Activated gamma-delta T cell (primary cell): ENCODE data around the gene SLC25A41.

Experiments
- DNase-seq: peaks from one replicate; lab custom pipeline; 2025; lab: John Stamatoyannopoulos, UW

SLC25A41 gene

GRCh38 chr19:6460099-6460884 lies 26.7 kb upstream of the SLC25A41 start:
- peak; percentile 86 for DNase-seq

- no peak for DNase-seq
These were observed 25.9 kb upstream of the SLC25A41 start, which contains the start of gene SLC25A23 for GRCh38 chr19:6459262-6460098. Gene SLC25A23 (minus strand): TSS chr19:6459792. CDS start chr19:6459628, 164 bp downstream.

- DNase-seq = no peak
These were observed 25.2 kb upstream of the SLC25A41 start for GRCh38 chr19:6458695-6459261.

- DNase-seq = no peak
These were observed 24.6 kb upstream of the SLC25A41 start for GRCh38 chr19:6457958-6458694.

- no peak for DNase-seq
These were observed 22.4 kb upstream of the SLC25A41 start for GRCh38 chr19:6455924-6456323.

GRCh38 chr19:6453951-6454565 lies 20.5 kb upstream of the SLC25A41 start:
- DNase-seq = no peak

- DNase-seq = no peak
These were observed 19.3 kb upstream of the SLC25A41 start for GRCh38 chr19:6452899-6453298.

- DNase-seq = no peak
These were observed 18.7 kb upstream of the SLC25A41 start for GRCh38 chr19:6452223-6452614.

GRCh38 chr19:6451583-6452222 lies 18.1 kb upstream of the SLC25A41 start:
- DNase-seq = no peak

- DNase-seq = no peak
These were observed 16.6 kb upstream of the SLC25A41 start for GRCh38 chr19:6450166-6450565.

GRCh38 chr19:6448045-6448444 lies 14.5 kb upstream of the SLC25A41 start:
- DNase-seq = no peak

GRCh38 chr19:6446452-6446851 lies 12.9 kb upstream of the SLC25A41 start:
- no peak for DNase-seq

- no peak for DNase-seq
These were observed 10.4 kb upstream of the SLC25A41 start for GRCh38 chr19:6443986-6444385.

GRCh38 chr19:6442087-6442688 lies 8.6 kb upstream of the SLC25A41 start:
- no peak for DNase-seq

GRCh38 chr19:6440905-6441304 lies 7.3 kb upstream of the SLC25A41 start:
- DNase-seq = no peak

- no peak for DNase-seq
These were observed 6.2 kb upstream of the SLC25A41 start for GRCh38 chr19:6439743-6440142.

- no peak for DNase-seq
These were observed 398 bp downstream of the SLC25A41 start for GRCh38 chr19:6433165-6433564.

- DNase-seq = no peak
These were observed 1.7 kb downstream of the SLC25A41 start for GRCh38 chr19:6431891-6432290.

GRCh38 chr19:6429419-6430221 lies 3.9 kb downstream of the SLC25A41 start:
- DNase-seq = no peak
